Colonic mucosa (tissue), 4 donors: ENCODE data around the gene DHCR24. TPM values are rescaled to one million over a fixed set of nuclear protein-coding genes. Genes with fewer than 3 reads are reported as not detected.

Source experiments
- DNase-seq: peaks from one replicate; pipeline ENCODE4 v3.0.0-alpha.2; 2020
- H3K27ac ChIP-seq: fragments of 200-600 bp; one replicate; pipeline ENCODE4 v1.8.0; 2021
- H3K27me3 ChIP-seq: fragments of 200-600 bp; one replicate; pipeline ENCODE4 v1.8.0; 2021
- H3K36me3 ChIP-seq: fragments of 200-600 bp; one replicate; pipeline ENCODE4 v1.8.0; 2021
- H3K4me1 ChIP-seq: fragments of 200-600 bp; one replicate; pipeline ENCODE4 v1.8.0; 2021; ENCODE audit warnings: mild to moderate bottlenecking
- H3K4me3 ChIP-seq: fragments of 200-600 bp; one replicate; pipeline ENCODE4 v1.8.0; 2021
- H3K9ac ChIP-seq, 2 donors: one replicate each; pipeline ENCODE4 v1.7.0; 2013; ENCODE audit warnings: control low read depth in 2 of 2, low read depth in 2 of 2, low read length in 2 of 2
- H3K9me3 ChIP-seq: fragments of 200-600 bp; one replicate; pipeline ENCODE4 v1.8.0; 2021
- intact Hi-C: fragments of 100-400 bp; cut with DNase I; formaldehyde crosslinking; loops from one replicate; pipeline ENCODE4 v1.14.1; 2022
- total RNA-seq, 2 donors: library from RNA; stranded (reverse); fragmentation: NEBNext Ultra II Directional in 1 of 2; extraction: Animal tissue kit (Norgen Biotek cat#: 25700) in 1 of 2; gene quantifications; one replicate each; pipeline ENCODE4 v1.2.1, GENCODE V29; 2021
- TF ChIP-seq, protein P1 (sequence below): fragments of 200-600 bp; IDR thresholded peaks from one replicate; pipeline ENCODE4 v1.8.0; 2022; ENCODE audit warnings: antibody characterized with exemption, mild to moderate bottlenecking
- donor health status: healthy.
- donor health status: DM: no; HTN: no; CAD: no.
- donor health status: DM: no; HTN: no; CAD: no.

DHCR24 gene
- total RNA-seq, 2 donors from 2014 or later = 254 to 310 TPM

DNA sequence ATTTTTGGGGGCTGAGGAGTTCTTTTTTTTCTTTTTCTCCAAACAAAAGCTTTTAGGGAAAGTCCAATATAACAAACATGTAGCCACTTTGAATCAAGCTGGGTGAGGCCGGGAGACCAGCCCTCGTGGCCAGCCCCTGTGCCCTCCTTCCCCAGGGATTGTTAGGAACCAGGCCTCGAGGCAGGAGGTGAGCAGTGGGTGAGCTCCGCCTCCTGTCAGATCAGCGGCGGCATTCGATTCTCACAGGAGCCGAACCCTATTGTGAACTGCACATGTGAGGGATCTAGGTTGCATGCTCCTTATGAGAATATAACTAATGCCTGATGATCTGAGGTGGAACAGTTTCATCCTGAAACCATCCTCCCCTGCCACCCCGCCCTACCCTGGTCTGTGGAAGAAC, 44.0 kb downstream of the DHCR24 start:
- H3K4me1 ChIP-seq = no peaks in the 10 kb centered on the region
- no peak overlapping the region for H3K9ac ChIP-seq
- H3K9me3 ChIP-seq = no peaks in the 10 kb centered on the region
- H3K4me3 ChIP-seq = no peak overlapping the region
- H3K36me3 ChIP-seq = no peaks in the 10 kb centered on the region
- no peaks in the 10 kb centered on the region for H3K27me3 ChIP-seq
- TF ChIP-seq, protein P1, sequence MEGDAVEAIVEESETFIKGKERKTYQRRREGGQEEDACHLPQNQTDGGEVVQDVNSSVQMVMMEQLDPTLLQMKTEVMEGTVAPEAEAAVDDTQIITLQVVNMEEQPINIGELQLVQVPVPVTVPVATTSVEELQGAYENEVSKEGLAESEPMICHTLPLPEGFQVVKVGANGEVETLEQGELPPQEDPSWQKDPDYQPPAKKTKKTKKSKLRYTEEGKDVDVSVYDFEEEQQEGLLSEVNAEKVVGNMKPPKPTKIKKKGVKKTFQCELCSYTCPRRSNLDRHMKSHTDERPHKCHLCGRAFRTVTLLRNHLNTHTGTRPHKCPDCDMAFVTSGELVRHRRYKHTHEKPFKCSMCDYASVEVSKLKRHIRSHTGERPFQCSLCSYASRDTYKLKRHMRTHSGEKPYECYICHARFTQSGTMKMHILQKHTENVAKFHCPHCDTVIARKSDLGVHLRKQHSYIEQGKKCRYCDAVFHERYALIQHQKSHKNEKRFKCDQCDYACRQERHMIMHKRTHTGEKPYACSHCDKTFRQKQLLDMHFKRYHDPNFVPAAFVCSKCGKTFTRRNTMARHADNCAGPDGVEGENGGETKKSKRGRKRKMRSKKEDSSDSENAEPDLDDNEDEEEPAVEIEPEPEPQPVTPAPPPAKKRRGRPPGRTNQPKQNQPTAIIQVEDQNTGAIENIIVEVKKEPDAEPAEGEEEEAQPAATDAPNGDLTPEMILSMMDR = no peak
- intact Hi-C loops = no loop called here
- DNase-seq = no peak
- no peak overlapping the region for H3K27ac ChIP-seq

DNA sequence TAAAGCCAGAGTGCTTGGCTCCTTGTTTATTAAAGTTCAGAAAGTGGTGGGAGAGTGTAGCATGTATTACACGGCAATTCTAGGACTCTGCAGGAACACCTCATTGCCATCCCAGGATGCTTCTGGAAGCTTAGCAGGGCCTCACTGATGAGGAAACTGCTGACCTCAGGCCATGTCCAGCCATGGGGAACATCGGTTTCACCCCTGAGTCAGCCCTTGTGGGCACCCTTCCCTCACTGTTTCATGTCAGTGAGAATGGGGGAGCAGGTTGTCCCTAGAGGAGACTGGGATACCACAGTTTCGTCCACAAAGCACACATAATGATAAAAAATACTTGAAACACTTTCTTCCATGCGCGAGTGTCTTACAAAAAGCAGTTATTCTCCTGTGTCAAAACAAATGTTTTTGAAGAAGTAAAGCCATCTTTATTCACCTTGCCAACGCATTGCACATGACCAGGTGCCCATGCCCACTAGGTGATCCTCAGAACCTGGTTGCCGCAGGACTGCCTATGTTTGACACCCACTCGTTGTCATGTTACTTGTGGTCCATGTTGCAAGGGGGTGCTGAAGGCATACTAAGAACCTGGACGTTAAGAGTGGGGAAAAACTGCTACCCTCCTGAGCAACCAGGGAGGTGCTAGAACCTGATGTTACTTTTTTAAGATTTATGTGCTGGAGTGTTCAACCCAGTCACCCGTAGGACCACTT, 44.6 kb downstream of the DHCR24 start:
- TF ChIP-seq, protein P1 = no peak
- DNase-seq = no peak
- no peak overlapping the region for H3K9ac ChIP-seq
- H3K36me3 ChIP-seq = no peaks in the 10 kb centered on the region
- intact Hi-C loops = no loop called here
- H3K9me3 ChIP-seq = no peaks in the 10 kb centered on the region
- no peak overlapping the region for H3K4me3 ChIP-seq
- no peaks in the 10 kb centered on the region for H3K4me1 ChIP-seq
- no peak overlapping the region for H3K27ac ChIP-seq
- no peaks in the 10 kb centered on the region for H3K27me3 ChIP-seq

DNA sequence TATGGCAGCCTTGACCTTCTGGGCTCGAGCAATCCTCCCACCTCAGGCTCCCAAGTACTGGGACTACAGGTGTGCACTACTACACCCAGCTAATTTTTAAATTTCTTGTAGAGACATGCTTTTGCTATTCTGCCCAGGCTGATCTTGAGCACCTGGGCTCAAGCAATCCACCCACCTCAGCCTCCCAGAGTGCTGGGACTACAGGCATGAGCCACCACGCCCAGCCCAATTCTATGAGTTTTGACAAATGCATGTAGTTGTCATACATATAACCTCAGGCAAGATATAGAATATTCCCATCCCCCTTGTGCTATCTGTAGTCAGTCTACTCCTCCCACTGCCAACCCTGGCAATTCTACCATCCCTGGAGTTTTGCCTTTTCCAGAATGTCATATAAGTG, 47.2 kb downstream of the DHCR24 start:
- no peak overlapping the region for H3K27ac ChIP-seq
- no peaks in the 10 kb centered on the region for H3K4me1 ChIP-seq
- H3K9ac ChIP-seq = no peak overlapping the region
- H3K27me3 ChIP-seq = no peaks in the 10 kb centered on the region
- no peak for DNase-seq
- H3K4me3 ChIP-seq = no peak overlapping the region
- H3K9me3 ChIP-seq = no peaks in the 10 kb centered on the region
- TF ChIP-seq, protein P1 = no peak
- H3K36me3 ChIP-seq = no peaks in the 10 kb centered on the region
- intact Hi-C loops = no loop called here

DNA sequence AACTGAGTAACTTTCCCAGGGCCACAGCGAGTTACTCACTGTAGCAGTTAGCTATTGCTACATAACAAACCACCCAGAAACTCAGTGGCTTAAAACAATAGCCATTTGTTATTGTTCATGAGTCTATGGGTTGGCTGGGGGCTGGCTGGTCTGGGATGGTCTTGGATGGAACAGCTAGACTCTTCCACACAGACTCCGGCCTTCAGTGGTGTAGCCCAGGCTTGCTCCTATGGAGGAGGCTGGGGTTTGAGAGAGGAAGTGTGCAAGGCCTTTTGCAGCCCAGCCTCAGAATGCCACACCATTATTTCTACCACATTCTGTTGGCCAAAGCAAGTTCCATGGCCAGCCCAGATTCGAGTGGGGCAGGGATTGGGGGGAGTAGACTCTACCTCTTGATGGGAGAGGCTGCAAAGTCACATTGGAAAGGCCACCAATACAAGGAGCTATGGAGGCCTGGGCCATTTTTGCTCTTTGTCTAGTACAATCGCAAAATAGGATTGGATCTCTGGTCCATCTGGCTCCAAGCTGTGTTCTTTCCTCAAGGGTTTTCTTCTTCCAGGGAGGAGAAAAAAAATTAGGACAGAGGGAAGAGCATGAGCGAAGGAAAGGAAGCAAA, 48.3 kb downstream of the DHCR24 start:
- TF ChIP-seq, protein P1 = no peak
- H3K27me3 ChIP-seq = no peaks in the 10 kb centered on the region
- no peak overlapping the region for H3K4me3 ChIP-seq
- H3K9ac ChIP-seq = no peak overlapping the region
- H3K36me3 ChIP-seq = no peaks in the 10 kb centered on the region
- no peak for DNase-seq
- H3K4me1 ChIP-seq = no peaks in the 10 kb centered on the region
- intact Hi-C loops = no loop called here
- no peaks in the 10 kb centered on the region for H3K9me3 ChIP-seq
- no peak overlapping the region for H3K27ac ChIP-seq

- no peak for DNase-seq
- no peaks in the 10 kb centered on the region for H3K4me1 ChIP-seq
- intact Hi-C loops = no loop called here
- TF ChIP-seq, protein P1 = no peak
- H3K4me3 ChIP-seq = no peak overlapping the region
- no peaks in the 10 kb centered on the region for H3K27me3 ChIP-seq
- no peak overlapping the region for H3K27ac ChIP-seq
- no peaks in the 10 kb centered on the region for H3K36me3 ChIP-seq
- no peak overlapping the region for H3K9ac ChIP-seq
- no peaks in the 10 kb centered on the region for H3K9me3 ChIP-seq
These were observed 49.8 kb downstream of the DHCR24 start for GRCh38 chr1:54837002-54837853.
